HG02623 (cell line): ENCODE data around the gene LYSMD1.

Experiments
- ATAC-seq: cut with Tn5 transposase; IDR thresholded peaks from one replicate; pipeline ENCODE4 v1.9.1; 2021; ENCODE audit warnings: moderate library complexity; ENCODE audit not compliant: unreplicated experiment

Gene LYSMD1

GRCh38 chr1:151142411-151143056 is 23.2 kb downstream of the LYSMD1 start:
- ATAC-seq = no peak

- no peak for ATAC-seq
Observed at GRCh38 chr1:151137789-151138188, 27.9 kb downstream of the LYSMD1 start.

- no peak for ATAC-seq
Observed at GRCh38 chr1:151135433-151136385, 30.0 kb downstream of the LYSMD1 start.

- no peak for ATAC-seq
Observed at GRCh38 chr1:151134991-151135390, 30.7 kb downstream of the LYSMD1 start.

GRCh38 chr1:151134396-151134795 is 31.3 kb downstream of the LYSMD1 start:
- no peak for ATAC-seq

GRCh38 chr1:151133018-151133806 is 32.5 kb downstream of the LYSMD1 start:
- ATAC-seq = no peak

- no peak for ATAC-seq
Observed at GRCh38 chr1:151132335-151133017, 33.2 kb downstream of the LYSMD1 start.

- ATAC-seq = no peak
Observed at GRCh38 chr1:151131701-151132334, 33.9 kb downstream of the LYSMD1 start.

- ATAC-seq = peak; percentile 72
Observed at GRCh38 chr1:151130987-151131586, 34.6 kb downstream of the LYSMD1 start.

GRCh38 chr1:151128800-151129199 is 36.9 kb downstream of the LYSMD1 start:
- no peak for ATAC-seq

GRCh38 chr1:151124763-151125403 is 40.8 kb downstream of the LYSMD1 start:
- no peak for ATAC-seq

- no peak for ATAC-seq
Observed at GRCh38 chr1:151113877-151114276, 51.8 kb downstream of the LYSMD1 start.
